ENCODE data around the gene MYH11.

The MYH11 gene

DNA sequence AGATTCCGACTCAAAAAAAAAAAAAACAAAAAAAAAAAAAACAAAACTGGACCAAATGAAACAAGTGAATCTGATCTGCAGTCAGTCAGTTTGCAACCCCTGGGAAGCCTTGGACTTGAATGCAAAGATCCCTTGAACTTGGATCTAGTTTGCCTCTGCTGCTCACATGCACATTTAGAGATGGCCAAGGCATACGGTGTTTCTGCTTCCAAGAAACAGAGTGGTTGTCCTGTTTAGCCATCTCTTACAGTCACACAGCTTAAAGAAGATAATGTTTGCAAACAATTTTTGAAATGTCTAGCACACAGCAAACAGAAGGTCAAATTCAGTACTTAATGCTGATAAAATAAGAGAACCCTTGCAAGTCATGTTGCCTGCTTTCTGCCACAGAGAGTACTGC, 202.2 kb downstream of the MYH11 start:
- DNase-seq = no peak

DNA sequence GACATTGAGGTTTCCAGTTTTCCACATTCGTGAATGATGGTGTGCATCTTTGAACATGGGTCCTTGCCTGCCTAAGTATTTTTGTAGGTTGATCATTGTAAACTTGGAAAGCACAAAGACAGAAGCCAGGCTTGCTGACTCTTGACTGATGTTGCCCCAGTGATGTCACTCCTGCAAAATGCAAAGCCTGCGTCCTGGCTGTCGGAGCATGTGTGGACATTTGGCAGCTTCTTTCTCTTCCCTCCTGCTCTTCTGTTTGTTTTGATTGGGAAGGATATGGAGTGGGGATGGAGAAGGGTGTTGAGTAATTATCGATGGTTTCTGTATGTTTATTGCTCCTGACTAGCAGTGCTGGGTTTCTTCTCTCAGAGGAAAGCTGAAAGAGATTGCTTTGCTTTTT, 203.6 kb downstream of the MYH11 start:
- no peak for DNase-seq
